SU-DHL-6 (cell line): ENCODE measurements around the gene NUP98.

ENCODE experiments used
- H2AFZ ChIP-seq: fragments of 200-600 bp; sonication (generic); 2 replicates; pipeline ENCODE4 v1.6.1; 2014; ENCODE audit warnings: low read depth, mild to moderate bottlenecking, moderate library complexity, mixed read lengths, antibody characterized with exemption, low read length; ENCODE audit not compliant: severe bottlenecking
- H3F3A ChIP-seq: fragments of 200-600 bp; shearing (Covaris generic); 2 replicates; pipeline ENCODE4 v1.6.0; 2016; ENCODE audit warnings: antibody characterized with exemption, mild to moderate bottlenecking; ENCODE audit not compliant: insufficient read depth
- H3K27ac ChIP-seq: fragments of 200-600 bp; sonication (generic); 2 replicates; pipeline ENCODE4 v1.5.1; 2016; ENCODE audit warnings: low read depth, mild to moderate bottlenecking, low read length, moderate library complexity, mixed read lengths
- H3K27me3 ChIP-seq: fragments of 200-600 bp; sonication (generic), shearing (Covaris generic); 2 replicates; pipeline ENCODE4 v1.6.0; 2014; ENCODE audit warnings: mild to moderate bottlenecking, low read length
- H3K36me3 ChIP-seq: fragments of 200-600 bp; sonication (generic); 2 replicates; pipeline ENCODE4 v1.6.1; 2014; ENCODE audit warnings: mild to moderate bottlenecking, low read length, mixed read lengths
- H3K4me2 ChIP-seq: fragments of 300-600, 200-600 bp; shearing (Covaris generic), sonication (generic); 2 replicates; pipeline ENCODE4 v1.6.0; 2014; ENCODE audit warnings: low read length, low read depth, mild to moderate bottlenecking; ENCODE audit not compliant: poor library complexity, severe bottlenecking
- H3K4me3 ChIP-seq: fragments of 200-600 bp; sonication (generic); 2 replicates; pipeline ENCODE4 v1.5.1; 2014; ENCODE audit warnings: antibody characterized with exemption, low read length, mild to moderate bottlenecking, mixed read lengths; ENCODE audit not compliant: insufficient read depth, poor library complexity, severe bottlenecking
- H3K79me2 ChIP-seq: fragments of 200-600 bp; sonication (generic); 2 replicates; pipeline ENCODE4 v1.6.1; 2014; ENCODE audit warnings: mild to moderate bottlenecking, low read length, moderate library complexity; ENCODE audit not compliant: insufficient read depth
- H3K9ac ChIP-seq: fragments of 200-600 bp; sonication (generic); 2 replicates; pipeline ENCODE4 v1.7.0; 2014; ENCODE audit warnings: mild to moderate bottlenecking, low read length
- H3K9me2 ChIP-seq: fragments of 200-600 bp; sonication (generic); replicated peaks from 2 replicates; pipeline ENCODE4 v1.6.1; 2014; ENCODE audit warnings: low read length; ENCODE audit not compliant: insufficient read depth
- H3K9me3 ChIP-seq: fragments of 200-600 bp; sonication (generic); 2 replicates; pipeline ENCODE4 v1.6.1; 2014; ENCODE audit warnings: low read length, mixed read lengths; ENCODE audit not compliant: insufficient read depth
- H4K20me1 ChIP-seq: fragments of 200-600 bp; sonication (generic); 2 replicates; pipeline ENCODE4 v1.6.1; 2014; ENCODE audit warnings: low read depth, mild to moderate bottlenecking, antibody characterized with exemption, low read length, moderate library complexity, mixed read lengths
- CTCF ChIP-seq: fragments of 200-600 bp; sonication (generic); IDR thresholded peaks from one replicate; pipeline ENCODE4 v1.5.1; 2017; ENCODE audit warnings: antibody characterized with exemption, mild to moderate bottlenecking, low read length, moderate library complexity; ENCODE audit not compliant: insufficient read depth, poor library complexity, severe bottlenecking
- EZH2phosphoT487 ChIP-seq: fragments of 200-600 bp; sonication (generic), shearing (Covaris generic); conservative IDR thresholded peaks from 2 replicates; pipeline ENCODE4 v1.6.1; 2018; ENCODE audit warnings: mild to moderate bottlenecking, antibody characterized with exemption, low read length, moderate library complexity, mixed read lengths

Gene NUP98

GRCh38 chr11:3667149-3668035 is 130.0 kb downstream of the NUP98 start:
- Histone ChIP-seq H3K27ac (no peak overlapping the region), H2AFZ (no peak overlapping the region), H3F3A (no peaks in the 10 kb centered on the region), H3K9me3 (no peaks in the 10 kb centered on the region), H3K4me3 (no peak overlapping the region), H3K36me3 (no peaks in the 10 kb centered on the region), H3K4me2 (no peak overlapping the region), H3K9me2 (no peaks in the 10 kb centered on the region), H3K79me2 (no peaks in the 10 kb centered on the region), H4K20me1 (no peaks in the 10 kb centered on the region), H3K9ac (no peak overlapping the region), H3K27me3 (no peaks in the 10 kb centered on the region)
- TF ChIP-seq CTCF, result no peak
- TF ChIP-seq EZH2phosphoT487, result no peak

GRCh38 chr11:3666023-3666530 is 131.3 kb downstream of the NUP98 start:
- Histone ChIP-seq H2AFZ (no peak overlapping the region), H3K9me3 (no peaks in the 10 kb centered on the region), H3K4me3 (no peak overlapping the region), H3K27me3 (no peaks in the 10 kb centered on the region), H3K27ac (no peak overlapping the region), H4K20me1 (no peaks in the 10 kb centered on the region), H3K4me2 (no peak overlapping the region), H3F3A (no peaks in the 10 kb centered on the region), H3K9me2 (no peaks in the 10 kb centered on the region), H3K9ac (no peak overlapping the region), H3K36me3 (no peaks in the 10 kb centered on the region), H3K79me2 (no peaks in the 10 kb centered on the region)
- TF ChIP-seq EZH2phosphoT487, result no peak
- no peak for TF ChIP-seq CTCF

- no peaks in the 10 kb centered on the region for H3K36me3 ChIP-seq
- H3K79me2 ChIP-seq, result no peaks in the 10 kb centered on the region
- H3K27ac ChIP-seq, result no peak overlapping the region
These were observed 131.9 kb downstream of the NUP98 start for GRCh38 chr11:3665336-3666022.

More at GRCh38 chr11:3665336-3666022, 131.9 kb downstream of the NUP98 start:
- Histone ChIP-seq H3K4me3 (no peak overlapping the region), H2AFZ (no peak overlapping the region), H3K4me2 (no peak overlapping the region), H4K20me1 (no peaks in the 10 kb centered on the region), H3F3A (no peaks in the 10 kb centered on the region), H3K9ac (no peak overlapping the region), H3K27me3 (no peaks in the 10 kb centered on the region), H3K9me2 (no peaks in the 10 kb centered on the region), H3K9me3 (no peaks in the 10 kb centered on the region)
- TF ChIP-seq CTCF, result no peak
- TF ChIP-seq EZH2phosphoT487, result no peak
